Neural cell (in vitro differentiated cells): Measurements from ENCODE around the gene ANKRD28.

Experiments used
- CTCF ChIP-seq: fragments of 450-650 bp; IDR thresholded peaks from 2 replicates; pipeline ENCODE4 v1.5.1; 2014; ENCODE audit warnings: antibody characterized with exemption, mild to moderate bottlenecking, moderate library complexity; ENCODE audit not compliant: poor library complexity, severe bottlenecking
- POLR2AphosphoS5 ChIP-seq: IDR thresholded peaks from 2 replicates; pipeline ENCODE4 v1.6.1; 2012
- REST ChIP-seq: IDR thresholded peaks from 2 replicates; pipeline ENCODE4 v1.6.1; 2012; ENCODE audit warnings: borderline replicate concordance

GRCh38 chr3:15690230-15690629, 107.5 kb downstream of the ANKRD28 start:
- no peak for TF ChIP-seq CTCF
- TF ChIP-seq POLR2AphosphoS5: no peak
- TF ChIP-seq REST: no peak
